GM19043 (cell line): ENCODE data around the gene CAPN11.
A peak's percentile ranks its signal among the peaks of the same experiment; 100 is the strongest.

Source experiments
- ATAC-seq: cut with Tn5 transposase; IDR thresholded peaks from one replicate; pipeline ENCODE4 v1.9.1; 2021; ENCODE audit warnings: low read depth; ENCODE audit not compliant: unreplicated experiment

The CAPN11 gene

DNA sequence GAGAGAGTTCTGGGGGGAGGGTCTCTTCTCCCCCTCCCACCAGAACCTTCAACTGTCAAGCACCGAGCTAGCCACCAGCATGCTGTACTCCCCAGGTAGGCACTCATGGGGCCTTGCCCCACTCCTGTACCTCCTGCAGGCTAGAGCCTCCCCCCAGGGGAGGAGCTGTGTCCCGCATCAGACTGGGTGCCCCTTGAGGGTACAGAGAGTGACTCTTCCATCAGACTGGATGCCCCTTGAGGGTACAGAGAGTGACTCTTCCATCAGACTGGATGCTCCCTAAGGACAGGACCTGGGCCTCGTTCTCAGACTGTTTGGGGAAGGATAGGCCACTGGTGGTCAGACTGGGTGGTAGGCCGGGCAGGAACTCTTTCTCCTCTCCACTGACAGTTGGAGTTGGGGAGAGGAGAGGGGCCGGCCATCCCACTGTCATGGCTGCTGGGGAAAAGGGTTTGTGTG lies at the start of gene CAPN11:
TSS of gene CAPN11 (plus strand) at position 51 of the 459 bp plus-strand sequence. CDS start at position 80, 29 bp downstream.
- ATAC-seq: no peak

DNA sequence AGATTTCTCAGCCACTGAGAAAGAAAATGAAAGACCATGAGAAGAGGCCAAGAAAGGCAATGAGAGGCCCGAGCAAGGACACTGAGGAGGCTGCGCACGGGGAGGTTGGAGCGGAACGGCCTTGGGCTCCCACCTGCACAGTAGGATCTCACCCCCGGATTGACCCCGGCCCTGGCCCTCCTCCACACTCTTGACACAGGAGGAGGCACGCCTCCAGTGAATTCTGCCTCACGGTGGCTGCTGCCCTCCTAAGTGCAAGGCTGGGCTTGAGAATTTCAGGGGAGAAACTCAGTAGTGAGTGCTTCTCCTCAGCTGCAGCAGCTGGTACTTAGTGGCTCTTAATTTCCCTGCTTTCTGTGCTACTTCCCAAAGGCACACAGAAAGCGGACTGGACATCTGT lies 49.4 kb upstream of the CAPN11 start:
- no peak for ATAC-seq

DNA sequence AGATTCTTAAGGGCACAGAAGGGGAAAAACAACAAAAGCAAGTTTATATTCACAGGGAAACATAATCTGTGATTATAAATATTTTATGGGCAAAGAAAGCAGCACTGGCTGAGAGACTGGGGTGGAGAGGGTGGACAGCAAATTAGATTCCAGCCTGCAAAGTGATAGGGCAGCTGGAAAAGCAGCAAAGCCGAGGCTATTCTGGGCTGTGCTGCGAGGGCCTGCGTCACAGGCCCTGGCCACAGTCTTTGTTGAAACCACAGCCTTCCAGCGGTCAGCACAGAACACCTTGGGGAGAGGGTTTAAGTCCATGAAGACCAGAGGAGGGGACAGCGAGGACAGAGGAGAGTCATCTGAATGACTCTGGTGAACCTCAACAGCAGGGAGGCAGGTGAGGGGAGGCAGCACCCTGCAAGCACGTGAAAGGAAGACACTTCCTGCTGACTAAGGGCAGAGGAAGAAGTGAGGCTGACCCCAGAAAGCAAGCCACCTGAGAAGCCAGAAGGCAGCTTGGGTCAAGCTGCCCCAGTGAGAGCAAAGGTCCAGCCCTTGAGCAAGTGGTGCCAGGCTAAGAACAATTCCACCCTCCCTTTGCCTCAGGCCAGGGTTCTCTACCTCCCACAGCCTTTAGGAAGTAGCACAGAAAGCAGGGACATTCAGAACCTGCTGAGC lies 48.5 kb upstream of the CAPN11 start:
- no peak for ATAC-seq

DNA sequence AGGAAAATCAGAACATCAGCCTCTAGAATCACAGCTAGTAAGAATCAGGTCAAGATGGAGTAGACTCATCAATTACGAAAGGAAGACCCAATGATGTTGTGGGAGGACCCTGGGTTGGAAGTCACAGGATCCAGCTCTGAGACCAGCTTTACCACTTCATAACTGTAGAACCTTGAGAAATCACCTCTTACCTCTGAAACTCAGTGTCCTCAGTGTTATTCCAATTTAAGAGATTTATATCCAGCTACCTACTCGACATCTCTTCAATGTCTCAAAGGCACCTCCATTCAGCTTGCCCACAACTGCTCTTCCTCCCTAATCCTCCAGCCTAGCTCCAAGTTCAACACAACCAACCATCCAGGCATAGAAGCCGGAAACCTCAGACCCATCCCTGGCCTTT lies 47.7 kb upstream of the CAPN11 start:
- ATAC-seq: no peak

DNA sequence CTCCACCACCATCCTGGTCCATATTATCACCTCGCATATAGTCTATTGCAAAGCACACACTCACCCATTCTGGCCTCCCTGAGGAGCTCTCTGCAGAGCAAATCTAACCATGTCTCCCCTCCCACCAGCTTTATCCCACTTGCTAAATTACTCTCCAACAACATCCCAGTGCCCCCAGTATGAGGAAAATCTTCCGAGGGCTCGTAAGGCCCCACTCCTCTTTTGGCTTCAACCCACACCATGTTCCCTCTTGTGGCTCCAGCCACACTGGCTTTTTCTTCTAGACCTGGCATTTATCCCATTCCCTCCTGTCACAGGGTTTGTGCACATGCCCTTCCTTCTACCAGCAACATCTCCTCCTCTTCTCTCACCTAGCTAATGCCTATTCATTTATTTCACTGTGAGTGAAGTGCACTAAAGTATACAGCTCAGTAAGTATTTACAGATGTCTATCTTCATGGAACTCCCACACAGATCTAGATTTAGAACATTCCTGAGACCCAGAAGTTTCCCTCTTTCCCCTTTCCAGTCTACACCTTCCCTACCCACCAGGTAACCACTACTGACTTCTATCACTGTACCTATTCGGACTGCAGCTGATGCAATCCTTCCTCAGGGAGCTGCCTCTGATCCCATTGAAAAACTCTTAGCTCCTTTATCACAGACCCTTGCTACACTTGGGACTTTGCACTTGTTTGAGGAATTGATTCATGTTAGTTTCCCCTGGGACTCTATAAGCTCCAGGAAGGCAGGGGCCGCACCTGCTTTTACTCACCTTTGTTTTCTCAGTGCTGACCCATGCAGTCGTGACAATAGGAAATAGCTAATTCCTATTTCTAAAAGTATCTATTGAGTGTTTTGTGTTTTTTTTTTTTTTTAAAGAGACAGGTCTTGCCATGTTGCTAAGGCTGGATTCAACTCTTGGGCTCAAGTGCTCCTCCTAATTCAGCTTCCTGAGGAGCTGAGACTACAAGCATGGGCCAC lies 46.9 kb upstream of the CAPN11 start:
- ATAC-seq: no peak

DNA sequence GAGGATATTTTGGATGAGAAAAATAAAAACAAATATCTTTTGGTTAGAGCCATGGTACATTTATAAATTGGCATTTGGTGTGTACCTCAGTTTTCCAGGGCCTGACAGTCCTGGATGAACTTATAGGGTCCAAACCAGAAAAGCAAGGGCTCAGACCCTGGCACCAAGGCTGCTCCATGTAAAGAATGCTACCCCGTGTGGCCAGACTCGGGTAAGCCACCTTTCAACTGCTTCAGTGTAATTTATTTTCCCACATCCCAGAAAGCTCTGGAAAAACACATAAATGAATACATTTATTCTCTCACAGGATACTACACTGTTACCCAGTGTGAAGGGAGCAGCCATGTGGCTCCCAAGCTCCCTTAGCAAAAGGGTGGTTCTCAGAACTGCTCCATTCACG lies 45.2 kb upstream of the CAPN11 start:
- no peak for ATAC-seq

DNA sequence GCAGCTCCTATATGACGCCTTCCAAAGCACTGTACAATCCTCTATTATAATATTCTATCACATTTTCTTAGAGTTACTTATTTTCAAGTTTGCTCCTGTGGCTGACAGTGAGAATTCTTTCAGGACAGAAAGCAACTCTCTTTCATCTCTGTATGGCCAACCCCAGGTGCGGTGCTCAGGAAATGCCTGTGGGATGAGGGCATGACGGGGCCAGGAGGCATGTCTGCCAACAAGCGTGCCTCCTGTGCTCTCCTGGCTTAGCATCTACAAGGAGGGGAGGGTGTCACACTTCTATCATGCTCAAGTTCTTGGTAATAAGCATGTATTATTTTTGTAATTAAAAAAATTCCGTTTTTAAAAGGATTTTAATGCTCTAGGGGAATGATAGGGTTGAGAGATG lies 42.8 kb upstream of the CAPN11 start:
- no peak for ATAC-seq

DNA sequence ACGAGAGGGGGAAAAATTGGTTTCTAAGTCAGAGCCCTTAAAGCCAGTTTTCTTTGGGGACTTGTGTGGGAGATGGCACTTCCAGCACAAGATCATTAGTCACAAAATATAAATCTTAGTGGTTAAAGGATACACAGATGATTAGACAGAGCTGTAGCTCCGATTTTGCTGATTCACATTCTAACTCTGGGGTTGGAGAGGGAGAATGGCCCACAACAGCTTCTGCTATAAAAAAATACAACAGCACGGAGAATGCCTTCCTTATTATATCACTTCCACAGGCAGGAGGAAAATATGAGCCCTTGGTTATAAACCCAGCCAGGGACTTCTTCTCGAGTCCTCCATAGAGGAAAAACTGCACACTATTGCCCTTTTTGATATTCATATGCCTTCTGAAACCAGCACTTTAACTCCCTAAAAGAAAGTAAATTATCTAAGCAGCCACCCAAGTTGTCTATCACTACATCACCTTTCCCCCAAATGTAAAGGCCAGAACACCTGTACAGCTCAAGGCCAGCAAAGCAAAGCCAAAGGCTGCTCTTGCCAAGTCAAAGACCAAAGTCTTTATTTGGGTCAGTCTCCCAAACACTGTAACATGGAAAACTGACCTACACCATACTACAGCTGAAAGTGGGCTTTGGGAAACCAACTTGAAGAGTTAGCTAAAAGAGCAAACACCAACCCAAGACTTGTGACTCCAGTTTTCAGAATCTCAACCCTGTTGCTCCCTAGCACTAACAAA lies 41.8 kb upstream of the CAPN11 start:
- no peak for ATAC-seq

DNA sequence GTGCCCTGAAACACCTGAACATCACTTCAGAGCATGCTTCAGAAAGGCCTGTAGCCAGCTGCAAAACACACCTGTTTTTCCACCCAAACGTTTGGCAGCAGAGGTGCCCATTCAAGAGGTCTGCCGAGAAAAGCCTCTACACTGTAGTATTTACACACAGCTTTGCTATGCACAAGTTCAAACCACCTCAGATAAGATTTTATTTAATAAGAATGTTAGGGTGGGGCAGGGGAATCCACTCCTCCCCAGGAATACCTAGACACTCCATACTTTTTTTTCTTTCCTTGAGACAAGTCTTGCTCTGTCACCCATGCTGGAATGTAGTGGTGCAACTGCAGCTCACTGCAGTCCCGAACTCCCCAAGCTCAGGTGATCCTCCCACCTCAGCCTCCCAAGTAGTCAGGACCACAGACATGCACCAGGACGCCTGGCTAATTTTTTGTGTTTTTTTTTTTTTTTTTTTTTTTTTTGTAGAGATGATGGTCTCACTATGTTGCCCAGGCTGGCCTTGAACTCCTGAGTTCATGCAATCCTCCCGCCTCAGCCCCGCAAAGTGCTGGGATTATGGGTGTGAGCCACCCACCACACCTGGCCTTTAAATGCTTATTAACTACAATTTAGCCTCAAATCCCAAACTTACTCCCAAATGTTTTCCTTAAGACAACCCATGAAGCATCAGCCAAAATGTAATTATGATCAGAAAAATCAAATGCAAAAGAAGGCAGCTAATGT lies 41.1 kb upstream of the CAPN11 start:
- no peak for ATAC-seq

DNA sequence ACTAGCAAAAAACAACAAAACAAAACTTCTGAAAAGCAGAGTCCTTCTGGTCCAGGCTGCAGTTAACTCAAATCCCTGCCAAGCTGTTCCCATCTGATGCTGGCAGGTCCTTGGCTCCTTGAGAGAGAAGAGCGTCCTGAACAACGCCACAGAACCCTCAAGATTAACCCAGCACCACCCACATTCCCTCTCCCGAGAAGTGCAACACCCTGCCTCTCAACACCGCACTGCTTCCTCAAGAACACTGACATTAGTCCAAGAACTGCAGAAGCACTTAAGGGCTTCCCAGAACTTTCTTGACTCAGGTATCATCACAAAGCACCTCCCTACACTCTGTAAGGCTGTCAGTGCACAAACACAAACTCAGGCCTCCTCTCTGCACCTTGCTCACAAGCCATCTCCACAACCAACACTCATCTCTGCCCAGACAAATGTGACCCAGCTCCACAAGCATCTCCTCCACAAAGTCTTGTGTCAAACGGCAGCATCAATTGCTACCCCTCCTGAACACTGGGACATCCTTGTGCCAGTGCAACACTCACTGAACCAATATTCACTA lies 38.8 kb upstream of the CAPN11 start:
- ATAC-seq: no peak

DNA sequence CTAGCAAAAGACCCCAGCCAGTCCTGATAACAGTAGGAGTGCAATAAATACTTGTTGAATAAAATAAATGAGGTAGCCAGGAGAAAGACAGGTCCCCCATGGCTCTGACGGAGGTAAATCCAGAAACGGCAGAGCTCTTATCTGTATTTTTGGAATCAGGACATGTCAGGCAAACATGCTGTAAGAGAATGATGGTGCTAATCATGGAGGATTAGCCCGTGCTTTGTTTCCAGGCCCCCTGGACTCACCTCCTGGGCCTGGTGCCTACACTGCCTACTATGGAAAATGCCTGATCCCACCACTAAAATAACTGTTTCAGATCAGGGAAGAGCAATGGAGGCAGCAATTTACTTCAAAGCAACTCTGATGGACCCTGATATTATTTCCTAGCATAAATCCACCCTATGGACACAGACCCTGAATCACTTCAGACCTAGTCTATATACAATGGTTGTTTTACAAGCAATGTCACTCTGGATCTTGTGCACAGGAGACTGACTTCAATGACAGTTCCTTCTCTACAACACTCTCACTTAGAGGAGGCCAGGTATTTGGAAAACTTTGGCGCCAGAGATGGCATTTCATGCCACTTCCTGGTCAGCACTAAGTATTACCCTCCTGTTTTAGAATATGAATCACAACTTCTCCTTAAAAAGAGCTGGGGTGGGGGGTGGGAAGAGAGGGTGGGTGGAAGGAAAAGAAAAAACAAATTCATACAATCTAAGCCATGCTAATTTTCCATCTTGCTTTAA lies 37.8 kb upstream of the CAPN11 start:
- no peak for ATAC-seq

DNA sequence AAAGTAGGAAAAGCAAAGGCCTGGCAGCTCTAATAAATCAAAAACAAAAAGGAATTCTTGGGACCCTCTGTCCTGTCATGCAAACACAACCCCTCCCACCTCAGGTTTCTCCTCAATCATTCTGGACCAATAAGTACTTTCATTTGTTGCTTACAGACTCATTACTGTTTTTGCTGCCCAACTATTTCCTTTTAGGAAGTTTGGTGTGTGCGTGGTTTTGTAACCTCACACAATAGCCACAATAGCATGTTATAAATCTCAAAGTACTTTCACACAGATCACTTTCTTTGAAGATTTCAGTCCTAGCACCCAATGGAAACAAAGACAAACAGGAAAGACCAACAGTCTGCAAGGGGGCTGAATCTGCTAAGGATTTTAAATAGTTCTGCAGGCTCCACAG lies 35.8 kb upstream of the CAPN11 start:
- no peak for ATAC-seq

DNA sequence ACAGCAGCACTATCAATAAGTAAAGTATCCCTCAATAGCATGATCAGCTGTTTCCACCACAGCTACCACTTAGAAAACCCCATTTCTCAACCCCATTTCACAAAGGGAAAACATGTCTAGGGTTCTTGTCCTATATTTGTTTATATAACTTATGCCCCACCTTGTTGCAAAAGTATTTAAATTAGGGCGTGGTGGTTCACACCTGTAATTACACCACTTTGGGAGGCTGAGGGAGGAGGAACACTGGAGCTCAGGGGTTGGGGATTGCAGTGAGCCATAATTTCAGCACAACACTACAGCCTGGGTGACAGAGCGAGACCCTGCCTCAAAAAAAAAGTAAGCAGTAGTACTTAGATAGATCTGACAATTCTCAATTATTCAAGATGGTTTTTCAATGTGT lies 35.1 kb upstream of the CAPN11 start:
- ATAC-seq: no peak

DNA sequence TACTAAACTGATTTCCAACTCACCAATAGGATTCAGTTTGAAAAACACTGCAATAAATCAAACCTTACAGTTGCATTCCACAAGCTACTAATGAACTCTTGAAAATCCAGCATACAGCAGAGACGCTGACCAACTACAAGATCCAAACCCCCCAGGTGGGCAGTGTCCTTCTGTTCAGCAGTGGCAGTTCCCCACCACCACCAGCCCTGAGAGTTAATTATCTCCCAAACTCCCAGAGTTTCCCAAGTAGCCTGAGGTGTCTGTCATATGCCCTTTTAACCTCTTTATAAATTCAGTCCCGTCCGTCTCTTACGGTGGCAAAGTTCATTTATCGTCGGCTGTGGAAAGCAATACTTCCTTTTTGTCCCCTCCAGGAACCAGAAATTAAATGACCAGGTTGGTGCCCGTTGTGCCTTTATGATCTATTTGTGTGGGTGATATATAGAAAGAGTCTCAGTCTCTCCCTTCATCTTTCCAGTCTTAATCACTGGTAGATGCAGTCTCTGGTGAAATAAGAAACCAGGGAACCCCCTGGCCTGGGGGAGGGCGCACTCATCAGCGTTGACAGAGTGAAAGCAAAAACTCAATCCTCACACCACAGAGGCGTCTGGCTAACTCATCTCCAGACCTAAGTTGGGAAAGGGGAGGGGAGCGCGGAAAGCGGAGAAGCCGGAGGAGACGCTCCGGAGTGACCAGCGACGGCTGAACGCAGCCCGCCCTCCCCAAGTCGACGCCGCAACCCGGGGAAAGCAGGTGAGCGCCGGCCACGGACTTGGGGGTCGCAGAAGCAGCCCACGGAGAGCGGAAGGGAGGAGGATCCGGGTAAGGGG lies 32.1 kb upstream of the CAPN11 start:
- peak; percentile 39 for ATAC-seq

DNA sequence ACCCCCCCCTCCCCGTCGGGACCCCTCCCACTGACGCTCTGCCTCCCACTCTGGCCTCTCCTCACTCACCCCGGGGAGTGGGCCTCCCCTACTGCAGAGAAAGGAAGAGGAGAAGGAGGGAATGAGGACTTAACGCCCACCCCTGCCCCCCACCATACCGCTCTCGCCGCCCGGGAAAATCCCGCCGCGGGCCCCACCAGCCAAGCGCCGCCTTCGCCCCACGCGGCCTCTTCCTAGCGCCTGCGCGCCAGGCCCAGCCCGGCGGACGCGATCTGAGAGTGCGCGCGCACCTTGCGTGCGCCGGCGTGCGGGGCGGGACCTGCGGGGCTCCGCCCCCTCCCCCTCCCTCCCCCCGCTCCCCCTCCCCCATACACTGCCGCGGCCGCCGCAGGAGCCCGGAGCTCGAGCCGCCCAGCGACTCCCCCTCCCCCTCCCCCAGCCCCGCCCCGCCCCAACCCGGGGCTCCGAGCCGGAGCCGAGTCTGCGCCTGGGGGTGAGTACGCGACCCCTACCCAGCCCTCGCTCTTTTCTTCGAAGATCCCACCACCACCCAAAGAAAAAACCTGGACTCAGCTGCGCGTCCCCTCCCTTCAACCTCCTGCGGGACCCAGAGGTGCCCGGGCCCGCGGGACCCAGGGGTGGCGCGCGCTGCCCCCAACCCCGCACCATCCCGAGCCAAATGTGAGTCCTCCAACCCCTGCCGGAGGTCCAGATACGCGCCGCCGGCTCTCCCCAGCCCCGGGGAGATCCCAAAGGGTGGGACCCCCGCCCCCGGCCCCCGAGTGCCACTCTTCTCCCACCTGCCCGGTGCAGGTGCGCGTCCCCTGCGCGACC lies 31.2 kb upstream of the CAPN11 start, which contains the start of the genes MRPL14 and TMEM63B:
TSS of gene MRPL14 (minus strand) at position 267 of the 834 bp plus-strand sequence. CDS start 10,841 bp downstream, outside the sequence.
TSS of gene TMEM63B (plus strand) at position 369 of the 834 bp plus-strand sequence. CDS start 7,031 bp downstream, outside the sequence.
- peak; percentile 61 for ATAC-seq

DNA sequence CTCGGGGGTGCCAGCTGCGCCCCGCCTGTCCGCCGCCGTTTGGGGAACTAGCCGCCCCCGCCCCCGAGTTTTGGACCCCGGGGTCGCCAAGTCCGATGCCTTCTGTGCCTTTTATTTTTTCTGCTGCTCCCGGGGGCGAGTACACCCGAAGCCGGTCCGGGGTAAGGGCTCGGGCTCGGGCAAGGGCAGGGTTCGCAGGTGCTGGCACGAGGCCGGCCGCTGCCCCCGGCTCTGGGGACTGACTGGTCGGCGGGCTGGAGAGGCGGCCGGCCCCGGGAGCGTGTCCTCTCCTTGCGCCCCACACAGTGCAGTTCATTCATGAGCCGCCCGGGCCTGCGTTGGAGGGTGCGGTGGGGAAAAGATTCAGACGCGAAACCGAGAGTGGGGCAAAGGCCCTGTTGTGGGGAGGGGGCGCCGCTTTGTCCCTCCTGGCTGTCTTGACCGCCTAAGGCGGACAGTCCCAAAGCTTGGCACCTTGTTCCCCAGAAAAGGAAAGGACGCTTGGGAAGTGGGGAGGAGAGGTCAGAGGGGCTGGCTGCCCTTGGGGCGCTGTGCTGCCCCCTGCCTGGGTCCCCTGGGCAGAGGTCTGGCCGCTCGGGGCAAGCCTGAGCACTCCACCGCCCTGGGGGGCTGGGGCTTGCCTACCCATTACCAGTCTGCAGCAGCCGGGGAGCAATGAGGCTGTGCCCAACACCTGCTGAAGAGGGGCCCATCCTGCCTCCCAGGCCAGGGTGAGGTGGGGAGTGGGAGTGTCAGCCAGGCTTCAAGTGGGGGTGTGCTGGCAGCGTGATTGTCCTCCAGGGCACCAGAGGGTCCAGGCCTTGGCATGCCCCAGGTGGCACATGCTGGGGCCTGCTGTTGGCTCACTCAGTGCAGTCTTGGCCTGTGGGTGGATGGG lies 30.4 kb upstream of the CAPN11 start:
- ATAC-seq: no peak
